DMS153 treated with DMSO at 0.1 percent for 48 hours (cell line): ENCODE data around the gene CFAP46.
"Not testable (repeated sequence)": the region's sequence is repeated elsewhere in the genome, so short reads cannot be mapped to it uniquely, and the experiment has no call there.

Experiments used
- DNase-seq: peaks from one replicate; lab custom pipeline; 2025; ENCODE audit not compliant: unreplicated experiment; lab: John Stamatoyannopoulos, UW

Gene CFAP46

GRCh38 chr10:132963430-132963960 lies 21.1 kb upstream of the CFAP46 start:
- DNase-seq: no peak

DNA sequence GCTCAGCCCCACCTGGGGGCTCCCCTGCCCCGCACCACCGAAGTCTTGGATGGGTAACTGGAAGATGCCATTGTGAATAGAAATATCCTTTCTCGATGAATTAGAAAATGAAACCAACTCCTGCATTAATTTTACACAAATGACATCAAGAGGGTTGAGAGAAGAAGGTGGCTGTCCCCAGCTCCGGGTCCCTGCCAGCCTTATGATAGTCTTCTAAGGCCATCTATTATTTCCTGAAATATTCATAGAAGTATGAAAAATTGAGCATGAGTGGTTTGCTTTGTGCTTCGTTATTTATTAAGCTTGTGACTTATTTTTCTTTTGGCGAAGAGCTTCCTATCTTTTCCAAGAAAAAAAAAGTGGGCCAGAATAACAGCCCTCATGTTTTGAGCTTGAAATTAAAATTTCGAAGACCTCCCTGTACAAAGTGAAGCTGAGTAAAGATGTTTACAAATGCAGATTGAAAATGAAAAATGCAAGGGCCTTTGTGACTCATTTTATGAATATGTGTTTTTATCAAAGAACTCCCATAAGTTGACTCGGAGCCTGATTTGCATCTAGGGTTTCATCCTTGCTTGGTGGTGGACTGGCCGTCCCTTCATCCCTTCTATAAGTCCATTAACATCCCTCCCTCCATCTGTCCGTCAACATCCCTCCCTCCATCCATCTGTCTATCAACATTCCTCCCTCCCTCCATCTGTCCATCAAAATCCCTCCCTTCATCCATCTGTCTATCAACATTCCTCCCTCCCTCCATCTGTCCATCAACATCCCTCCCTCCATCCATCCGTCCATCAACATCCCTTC lies 20.5 kb upstream of the CFAP46 start:
- DNase-seq: no peak

DNA sequence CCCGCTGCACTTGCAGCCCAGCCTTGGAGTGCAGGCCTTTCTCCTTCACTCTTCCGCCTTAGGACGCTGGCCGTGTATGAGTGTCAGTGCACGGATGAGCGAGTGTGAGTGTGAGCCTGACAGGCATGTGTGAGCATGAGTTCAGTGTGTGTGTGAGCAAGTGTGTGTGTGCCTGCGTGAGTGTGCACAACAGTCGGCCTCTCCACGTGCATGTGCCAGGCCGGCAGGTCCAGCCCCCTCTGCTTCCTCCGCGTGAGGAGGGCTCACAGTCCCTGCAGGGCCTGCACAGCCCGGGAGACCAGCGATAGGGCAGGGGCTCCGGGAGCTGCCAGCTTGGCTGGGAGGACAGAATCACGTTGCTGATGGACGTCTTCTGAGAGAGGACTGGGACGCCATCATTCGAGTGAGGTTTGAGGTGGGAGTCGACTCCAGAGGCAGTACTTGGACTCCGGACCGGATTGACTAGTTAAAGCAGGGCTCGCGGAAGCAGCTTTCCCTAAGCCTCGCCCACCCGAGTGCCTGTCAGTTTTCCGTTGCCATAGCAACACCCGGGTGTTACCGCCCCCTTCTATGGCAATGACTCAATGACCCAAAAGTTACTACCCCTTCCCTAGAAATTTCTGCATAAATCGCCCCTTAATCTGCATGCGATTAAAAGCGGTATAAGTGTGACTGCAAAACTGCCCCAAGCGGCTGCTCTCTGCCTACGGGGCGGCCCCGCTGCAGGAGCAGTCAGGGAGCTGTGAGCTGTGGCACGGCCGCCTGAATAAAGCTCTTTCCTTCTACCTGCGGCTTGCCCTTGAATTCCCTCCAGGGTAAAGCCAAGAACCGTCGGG lies 19.6 kb upstream of the CFAP46 start:
- DNase-seq: peak; percentile 47

DNA sequence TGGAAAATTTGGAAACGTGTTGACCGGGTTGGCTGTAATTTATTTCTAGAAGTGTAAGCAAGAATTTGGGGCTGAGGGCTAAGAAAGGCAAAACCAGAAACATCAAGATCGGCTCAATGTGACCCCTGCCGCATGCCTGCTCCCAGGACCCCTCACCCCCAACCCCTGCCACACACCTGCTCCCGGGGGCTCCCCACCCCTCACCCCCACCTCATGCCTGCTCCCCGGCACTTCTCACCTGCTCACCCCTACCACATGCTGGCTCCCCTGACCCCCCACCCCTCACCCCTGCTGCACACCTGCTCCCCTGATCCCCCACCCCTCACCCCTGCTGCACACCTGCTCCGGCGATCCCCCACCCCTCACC lies 19.0 kb upstream of the CFAP46 start:
- no peak for DNase-seq

GRCh38 chr10:132960631-132961419 lies 18.5 kb upstream of the CFAP46 start:
- no peak for DNase-seq

GRCh38 chr10:132960071-132960472 lies 17.7 kb upstream of the CFAP46 start:
- no peak for DNase-seq

DNA sequence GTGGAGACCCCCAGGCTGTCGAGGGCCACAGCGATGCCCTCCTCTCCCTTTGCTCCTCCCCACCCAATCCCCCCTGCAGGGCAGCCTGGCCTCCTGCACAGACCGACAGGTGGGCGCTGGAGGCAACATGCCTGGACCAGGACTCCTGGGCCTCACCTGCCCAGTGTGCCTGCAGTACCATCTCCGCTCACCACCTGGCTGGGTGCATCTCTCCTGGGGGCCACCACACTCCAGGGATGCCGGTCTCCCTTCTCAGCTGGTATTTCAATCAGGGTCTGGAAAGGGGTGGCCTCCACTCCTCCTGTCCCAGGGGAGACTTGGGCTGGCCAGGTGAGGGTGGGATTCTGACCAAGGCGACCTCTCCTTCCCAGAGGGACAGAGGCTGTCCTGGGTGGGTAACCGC lies 17.2 kb upstream of the CFAP46 start:
- DNase-seq: no peak

DNA sequence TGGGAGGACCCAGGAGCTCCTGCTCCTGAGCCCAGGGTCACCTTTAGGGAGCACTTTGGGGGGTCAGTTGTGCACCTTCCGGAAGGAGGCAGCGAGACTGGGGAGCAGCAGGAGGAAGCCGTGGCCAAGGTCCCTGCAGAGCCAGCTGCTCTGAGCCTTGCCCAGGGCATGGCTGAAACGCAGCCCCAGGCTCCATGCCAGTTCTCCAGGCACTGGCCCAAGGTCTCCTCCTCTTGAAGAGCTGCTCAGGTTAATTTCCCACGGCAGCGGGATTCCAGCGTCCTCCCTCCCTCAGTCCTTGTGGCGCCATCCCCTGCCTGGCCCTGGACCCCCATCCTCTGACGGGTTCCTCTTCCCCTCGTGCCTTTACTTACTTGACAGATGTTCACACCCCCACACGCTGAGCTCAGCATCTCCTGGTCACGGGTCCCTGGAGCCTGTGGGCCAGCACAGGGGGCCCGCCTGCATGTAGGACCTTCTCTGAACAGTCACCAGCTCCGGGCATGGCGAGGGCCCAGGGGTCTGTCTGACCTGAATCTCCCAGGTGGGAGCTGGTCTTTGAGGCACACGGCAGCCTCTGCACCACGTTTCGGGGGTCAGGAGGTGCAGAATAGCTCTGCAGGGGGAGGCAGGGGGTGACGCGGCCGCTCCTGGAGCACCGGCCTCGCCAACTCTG lies 16.7 kb upstream of the CFAP46 start:
- DNase-seq: no peak

DNA sequence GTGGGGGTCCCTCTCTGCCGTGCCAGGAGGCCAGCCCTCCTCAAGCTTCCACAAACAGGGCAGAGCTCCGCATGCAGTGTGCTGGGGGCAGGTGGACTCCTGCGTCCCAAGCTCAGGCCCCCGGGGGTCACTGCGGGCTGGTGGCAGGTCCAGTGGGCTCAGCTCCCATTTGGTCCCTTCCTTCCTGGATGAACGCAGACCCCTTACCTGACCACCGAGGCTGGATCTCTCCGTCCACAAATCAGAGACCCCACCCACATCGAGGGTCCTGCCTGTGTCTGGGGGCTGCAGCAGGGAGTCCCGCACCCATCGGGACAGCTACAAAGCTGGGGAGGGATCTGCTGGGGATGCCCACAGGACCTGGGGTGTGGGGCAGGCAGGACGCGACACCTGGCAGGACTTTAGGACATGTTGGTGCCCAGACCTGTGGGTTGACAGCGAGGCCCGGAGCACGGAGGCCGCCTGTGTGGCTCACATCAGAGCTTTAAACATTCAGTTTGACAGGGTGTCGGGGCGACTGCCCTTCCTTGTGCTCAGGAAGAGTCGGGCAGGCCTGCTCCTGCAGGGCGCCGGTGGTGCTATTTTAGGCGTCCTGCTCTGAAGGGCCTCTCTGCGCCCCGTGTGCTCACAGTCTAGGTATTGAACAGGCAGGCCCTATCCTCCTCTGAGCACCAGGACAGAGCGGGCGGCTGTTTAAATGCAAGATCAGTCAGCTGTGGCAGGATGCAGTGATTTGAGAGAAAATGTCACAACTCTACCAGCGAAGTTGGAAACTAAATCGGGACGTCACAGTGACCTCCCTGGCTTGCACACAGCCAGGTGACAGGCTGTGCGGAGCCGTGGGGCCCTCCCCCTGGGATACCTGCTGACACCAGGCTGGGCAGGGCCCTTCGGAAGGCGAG lies 15.9 kb upstream of the CFAP46 start:
- no peak for DNase-seq

- no peak for DNase-seq
These were observed 14.8 kb upstream of the CFAP46 start for GRCh38 chr10:132957131-132957530.

DNA sequence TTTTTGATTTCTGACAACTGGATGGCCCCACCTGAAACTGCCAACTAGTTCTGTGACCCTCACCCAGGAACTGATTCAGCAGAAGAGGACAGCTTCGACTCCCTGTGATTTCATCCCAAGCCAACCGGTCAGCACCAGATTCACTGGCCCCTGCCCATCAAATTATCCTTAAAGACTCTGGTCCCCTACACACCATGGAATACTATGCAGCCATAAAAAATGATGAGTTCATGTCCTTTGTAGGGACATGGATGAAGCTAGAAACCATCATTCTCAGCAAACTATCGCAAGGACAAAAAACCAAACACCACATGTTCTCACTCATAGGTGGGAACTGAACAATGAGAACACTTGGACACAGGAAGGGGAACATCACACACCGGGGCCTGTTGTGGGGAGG lies 13.9 kb upstream of the CFAP46 start:
- not testable (repeated sequence) for DNase-seq

DNA sequence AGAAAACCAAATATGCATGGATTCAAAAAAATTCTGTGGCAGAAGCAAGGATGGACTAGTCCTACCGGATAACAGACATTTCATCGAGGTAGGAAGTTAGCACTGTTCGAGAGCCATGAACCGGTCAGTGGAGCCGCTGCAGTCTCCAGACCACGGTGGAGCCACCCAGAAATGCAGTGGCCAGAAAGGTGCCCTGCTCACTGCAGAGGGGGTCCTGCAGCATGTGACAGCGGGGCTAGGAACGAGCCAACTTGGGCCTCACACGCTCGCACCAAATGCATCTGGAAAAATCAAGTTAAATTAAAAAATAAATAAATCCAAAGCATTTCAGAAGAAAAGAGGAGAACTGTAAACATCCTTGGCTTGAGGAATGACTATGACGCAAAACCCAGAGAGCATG lies 13.1 kb upstream of the CFAP46 start:
- no peak for DNase-seq

GRCh38 chr10:132953428-132953827 lies 11.1 kb upstream of the CFAP46 start:
- DNase-seq: no peak

DNA sequence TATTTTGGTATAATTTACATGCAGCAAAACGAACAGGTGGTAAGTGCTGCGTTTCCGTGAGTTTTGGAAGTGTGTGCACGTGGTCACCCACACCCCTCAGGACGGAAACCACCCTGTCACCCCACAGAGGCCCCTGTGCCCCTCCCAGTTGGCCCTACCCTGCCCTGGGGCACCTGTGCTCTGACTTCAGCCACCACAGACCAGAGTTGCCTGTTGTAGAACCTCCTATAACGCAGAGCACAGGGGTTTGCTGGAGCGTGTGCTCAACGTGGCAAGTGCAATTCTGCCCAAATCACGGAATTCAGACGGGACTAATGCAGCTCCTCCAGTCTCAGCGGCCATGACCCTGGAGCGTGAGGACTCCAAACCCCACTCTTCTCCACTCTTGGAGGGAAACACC lies 9.6 kb upstream of the CFAP46 start:
- no peak for DNase-seq

DNA sequence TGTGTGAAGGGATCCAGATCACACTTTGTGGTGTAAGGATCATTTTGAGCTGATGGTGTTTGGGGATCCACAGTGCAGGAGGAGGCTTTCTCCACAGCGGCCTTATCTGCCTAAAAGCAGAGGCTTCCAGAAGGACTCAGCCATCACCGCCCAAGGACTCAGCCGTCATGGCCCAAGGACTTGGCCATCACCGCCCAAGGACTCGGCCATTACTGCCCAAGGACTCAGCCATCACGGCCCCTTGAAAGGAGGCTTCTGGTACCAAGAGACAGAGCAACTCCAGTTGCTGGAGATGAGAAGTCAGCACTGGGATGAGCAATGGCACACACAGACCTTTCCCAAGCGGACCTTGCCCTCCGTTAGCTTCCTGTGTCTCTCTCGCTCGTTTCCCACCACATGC lies 6.0 kb upstream of the CFAP46 start:
- DNase-seq: no peak

- no peak for DNase-seq
These were observed 5.5 kb upstream of the CFAP46 start for GRCh38 chr10:132947843-132948242.

- no peak for DNase-seq
These were observed 4.6 kb upstream of the CFAP46 start for GRCh38 chr10:132946806-132947546.

- no peak for DNase-seq
These were observed 3.9 kb upstream of the CFAP46 start for GRCh38 chr10:132946311-132946710.

- DNase-seq: no peak
These were observed 3.5 kb upstream of the CFAP46 start for GRCh38 chr10:132945894-132946255.
